ENCODE measurements around the gene WNT7B.

The WNT7B gene

DNA sequence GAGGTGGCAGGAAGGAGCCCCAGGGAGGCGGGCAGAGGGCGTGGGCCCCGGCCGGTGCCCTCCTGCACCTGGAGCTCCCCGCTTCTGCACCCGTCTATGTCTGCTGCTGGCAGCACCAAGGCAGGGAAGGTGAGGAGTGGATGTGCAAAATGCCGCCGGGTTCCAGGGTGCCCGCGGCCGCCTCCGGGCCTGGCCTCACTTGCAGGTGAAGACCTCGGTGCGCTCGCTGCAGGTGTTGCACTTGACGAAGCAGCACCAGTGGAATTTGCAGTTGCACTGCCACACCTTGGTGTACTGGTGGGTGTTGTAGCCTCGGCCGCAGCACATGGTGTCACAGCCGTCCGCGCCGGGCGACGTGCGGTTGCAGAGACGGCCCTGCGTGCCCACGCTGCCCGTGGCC, 54.3 kb downstream of the WNT7B start:
- DNase-seq: no peak

DNA sequence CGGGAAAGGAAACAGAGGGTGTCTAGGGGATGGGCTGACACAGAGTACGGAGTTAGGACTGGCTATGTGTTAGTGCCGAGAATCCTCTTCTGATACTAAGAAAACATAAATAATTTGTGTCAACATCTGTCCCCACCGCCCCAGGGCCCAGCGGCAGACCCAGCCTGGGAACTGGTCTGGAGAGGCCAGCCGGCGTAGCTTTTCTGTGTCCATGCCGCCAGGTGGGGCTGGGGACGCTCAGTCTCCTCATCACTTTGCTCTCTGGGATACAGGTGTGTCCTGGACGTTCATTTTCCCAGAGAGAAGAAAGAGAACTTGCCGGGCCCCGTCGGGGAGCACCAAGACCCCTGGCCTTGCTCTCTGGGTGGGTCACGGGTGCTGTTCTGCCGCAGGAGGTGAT, 54.7 kb downstream of the WNT7B start:
- DNase-seq: no peak

DNA sequence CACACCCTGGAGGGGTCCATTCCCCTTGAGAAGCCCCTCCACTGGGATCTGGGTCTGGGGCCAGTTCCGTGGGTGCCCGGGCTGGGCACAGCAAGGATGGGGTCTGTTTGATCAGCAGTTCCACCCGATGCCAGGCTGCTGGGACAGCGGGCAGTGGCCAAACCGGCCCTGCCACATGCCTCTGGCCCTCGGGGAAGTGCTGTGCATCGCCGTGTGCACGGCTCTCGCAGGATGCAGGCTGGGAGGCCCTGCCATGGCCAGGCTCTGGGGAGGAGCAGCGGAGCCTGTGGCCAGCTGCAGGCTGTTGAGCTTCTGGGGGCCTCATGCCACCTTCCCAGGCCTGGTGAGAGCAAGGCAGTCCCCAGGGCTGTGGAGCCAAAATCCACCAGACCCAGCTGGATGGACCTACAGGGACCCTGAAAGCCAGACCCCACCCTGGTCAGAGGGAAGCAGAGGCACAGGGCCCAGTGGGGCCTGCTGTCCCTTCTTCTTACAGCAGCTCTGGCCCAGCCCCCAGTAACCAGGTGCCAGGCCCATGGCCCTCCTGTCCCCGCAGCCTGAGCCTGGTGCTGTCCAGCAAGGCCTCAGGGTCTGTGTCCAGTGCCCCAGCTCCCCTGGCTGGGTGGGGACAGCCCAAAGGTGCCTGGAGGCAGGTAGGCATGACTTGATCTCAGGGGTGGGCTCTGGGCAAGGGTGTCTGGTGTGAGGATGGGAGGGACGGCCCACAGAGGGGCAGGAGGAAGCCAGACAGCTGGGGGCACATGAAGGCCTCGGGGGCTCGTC, 57.3 kb downstream of the WNT7B start:
- no peak for DNase-seq

DNA sequence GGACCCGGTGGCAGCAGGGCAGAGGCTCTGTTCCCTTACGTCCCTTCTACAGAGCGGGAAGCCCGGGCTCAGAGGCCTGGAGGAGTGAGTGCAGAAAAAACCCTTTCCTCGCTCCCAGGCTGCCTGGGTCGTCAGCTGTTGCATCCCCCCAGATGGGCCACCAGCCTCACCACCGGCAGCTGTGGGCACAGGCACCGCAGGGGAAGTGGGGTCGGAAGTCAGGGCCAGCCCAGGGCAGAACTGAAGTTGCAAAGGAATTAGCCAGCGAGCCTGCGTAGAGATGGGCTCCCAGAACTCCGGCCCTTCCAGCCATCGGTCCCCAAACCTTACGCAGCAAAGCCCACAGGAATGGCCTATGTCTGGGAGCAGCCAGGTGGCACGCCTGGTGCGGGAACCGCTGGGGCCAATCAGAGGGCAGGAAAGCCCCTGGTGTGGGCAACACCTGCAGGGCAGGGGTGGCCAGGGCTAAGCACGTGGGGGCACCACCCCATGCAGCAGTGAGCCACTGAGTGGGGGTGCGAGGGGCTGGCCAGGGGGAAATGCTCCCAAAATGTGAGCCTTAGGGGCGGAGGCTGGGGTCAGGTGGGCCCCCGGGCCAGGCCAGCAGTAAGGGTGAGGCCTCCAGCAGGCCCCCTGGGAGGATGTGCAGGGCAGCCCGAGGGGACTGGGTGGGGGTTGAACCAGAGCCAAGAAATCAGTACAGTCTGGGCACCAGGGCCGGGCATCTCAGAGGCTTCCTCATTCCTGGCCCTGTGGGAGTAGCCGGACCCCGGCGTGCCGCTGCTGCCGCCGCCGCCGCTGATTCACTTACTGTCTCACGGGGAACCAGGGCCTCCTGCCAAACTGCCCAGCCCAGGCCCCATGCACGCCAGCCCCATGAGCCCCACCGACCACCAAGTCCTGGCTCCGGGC, 58.2 kb downstream of the WNT7B start:
- no peak for DNase-seq

DNA sequence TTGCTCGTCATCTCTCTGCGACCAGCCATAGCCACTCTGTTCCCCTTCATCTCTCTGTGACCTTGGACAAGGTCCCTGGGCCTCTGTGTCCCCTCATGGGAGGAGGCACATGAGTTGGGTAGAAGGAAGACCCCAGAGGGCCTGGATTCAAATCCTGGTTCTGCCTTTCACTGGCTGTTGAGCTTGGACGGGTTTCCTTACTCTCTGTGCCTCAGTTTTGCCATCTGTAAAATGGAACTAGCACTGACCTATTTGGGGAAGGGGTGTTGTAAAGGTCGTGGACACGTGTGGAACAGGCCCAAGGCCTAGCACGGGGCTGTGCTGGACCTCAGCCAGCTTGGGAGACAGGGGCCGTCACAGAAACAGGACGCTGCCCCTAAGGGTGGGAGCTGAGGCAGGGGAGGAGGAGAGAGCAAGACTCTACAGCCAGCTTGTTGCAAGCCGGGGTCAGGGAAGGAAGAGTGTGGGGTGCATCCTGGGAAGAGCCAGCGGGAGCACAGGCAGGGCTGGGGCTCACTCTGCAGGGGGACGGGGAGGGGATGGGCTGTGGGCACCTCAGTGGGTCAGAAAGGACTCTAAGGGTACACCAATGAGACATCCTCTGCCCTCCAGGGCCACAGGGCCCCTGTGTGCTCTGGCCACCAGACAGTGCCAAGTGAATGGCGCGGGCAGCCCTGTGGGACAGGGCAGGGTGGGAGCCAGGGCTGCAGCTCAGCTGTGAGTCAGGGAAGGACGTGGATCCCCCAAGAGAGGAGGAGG, 59.1 kb downstream of the WNT7B start:
- no peak for DNase-seq

DNA sequence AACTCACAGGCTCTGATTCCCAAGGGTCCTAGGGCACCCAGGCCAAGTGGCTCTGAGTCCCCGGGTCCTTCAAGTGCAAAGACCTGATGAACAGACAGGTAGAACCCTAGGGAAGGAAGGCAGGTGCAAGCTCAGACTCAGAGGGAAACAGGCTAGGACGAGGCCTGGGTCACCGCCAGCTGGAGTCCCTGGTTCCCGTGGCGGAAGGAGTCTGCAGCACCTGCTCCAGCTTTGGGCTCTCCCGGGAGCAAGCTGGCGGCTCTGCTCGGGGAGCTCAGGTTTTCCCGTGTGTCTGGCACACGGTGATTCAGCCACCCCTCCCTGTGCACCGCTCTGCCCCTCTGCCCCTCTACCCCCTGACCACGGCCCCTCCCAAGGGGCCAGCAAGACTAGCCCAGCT, 59.8 kb downstream of the WNT7B start:
- no peak for DNase-seq

DNA sequence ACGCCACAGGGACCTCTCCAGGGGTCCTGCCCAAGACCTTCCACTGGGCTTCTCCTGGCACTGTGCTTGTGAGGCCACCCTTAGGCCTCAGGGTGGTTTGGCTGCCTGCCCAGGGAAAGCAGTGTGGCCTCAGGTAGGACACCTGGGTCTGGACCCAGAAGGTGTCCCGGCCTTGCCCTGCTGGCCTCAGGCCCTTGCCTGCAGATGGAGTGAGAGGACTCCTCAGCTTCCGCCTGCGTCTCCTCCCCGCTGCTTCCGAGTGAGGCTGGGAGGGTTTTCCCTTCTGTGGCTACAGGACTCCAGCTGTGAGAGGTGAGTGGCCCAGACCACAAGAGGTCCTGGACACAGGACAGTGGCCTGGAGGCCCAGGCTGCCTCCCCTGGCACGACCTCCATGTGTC, 60.4 kb downstream of the WNT7B start:
- no peak for DNase-seq

DNA sequence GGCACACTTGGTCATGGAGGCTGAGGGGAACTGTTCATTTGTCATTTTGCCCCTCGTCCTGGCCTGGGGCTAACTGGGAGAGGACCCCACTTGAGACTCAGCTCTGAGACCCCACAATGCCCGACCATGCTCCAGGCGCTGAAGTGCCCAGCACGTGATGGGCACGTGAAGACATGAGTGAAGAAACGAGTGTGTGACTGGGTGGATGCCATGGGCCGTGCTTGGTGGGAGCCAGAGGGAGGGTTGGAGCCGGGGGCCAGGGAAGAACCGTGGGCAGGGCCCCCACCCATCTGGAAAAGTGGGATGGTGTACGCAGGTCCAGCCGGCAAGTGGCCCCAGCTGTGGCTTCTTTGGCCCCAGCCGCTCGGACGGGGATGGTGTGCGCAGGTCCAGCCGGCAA, 61.1 kb downstream of the WNT7B start:
- no peak for DNase-seq

DNA sequence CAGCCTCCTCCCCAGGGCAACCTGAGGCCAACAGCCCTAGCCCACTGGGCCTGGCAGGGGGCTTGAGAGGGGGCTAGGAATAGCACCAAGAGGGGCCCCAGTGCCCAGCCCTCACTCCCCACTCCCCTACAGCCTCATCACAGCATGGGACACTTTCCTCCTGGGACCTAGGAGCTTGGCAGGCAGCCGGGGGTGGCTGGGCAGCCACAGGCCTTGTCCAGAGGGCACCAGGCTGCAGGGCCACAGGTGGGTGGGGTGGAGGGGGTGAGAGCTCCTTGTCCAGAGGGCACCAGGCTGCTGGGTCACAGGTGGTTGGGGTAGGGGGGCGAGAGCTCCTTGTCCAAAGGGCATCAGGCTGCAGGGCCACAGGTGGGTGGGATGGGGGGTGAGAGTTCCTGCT, 61.8 kb downstream of the WNT7B start:
- DNase-seq: no peak

DNA sequence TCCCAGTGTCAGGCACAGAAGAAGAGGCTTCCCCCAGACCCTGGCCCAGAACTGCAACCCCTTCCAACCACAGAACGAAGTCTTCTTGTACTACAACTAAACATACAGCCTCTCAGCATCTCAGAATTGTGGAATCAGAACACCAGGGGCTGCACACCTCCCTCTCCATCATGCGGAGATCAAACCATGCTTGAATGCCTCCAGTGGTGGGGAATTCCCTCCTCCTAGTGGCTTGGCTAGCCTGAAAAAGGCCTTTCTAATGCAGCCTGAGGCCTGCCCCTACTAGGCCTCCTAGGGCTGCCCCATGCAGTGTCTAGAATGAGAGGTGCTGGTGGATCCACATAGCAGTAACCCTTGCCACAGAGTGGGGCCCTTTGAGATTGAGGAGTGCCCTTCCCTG, 62.7 kb downstream of the WNT7B start:
- DNase-seq: no peak

DNA sequence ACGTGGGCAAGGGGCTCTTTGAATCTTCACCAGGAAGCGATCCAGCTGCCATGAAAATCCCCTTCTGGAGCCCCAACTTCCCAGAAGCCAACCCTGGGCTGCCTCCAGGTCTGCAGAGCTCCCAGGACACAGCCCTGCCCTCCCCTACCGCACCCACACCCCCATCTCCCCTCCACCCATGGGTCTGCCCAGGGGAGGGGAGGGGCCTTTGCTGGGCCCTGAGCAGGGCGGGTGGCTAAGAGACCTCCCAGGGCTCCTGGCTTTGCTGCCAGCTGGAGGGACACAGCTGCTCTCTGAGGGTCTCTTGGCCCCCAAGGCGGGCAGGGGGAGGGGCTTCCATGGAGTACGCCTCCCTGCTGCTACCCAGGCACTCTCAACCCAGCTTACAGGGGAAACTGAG, 64.1 kb downstream of the WNT7B start:
- DNase-seq: no peak

DNA sequence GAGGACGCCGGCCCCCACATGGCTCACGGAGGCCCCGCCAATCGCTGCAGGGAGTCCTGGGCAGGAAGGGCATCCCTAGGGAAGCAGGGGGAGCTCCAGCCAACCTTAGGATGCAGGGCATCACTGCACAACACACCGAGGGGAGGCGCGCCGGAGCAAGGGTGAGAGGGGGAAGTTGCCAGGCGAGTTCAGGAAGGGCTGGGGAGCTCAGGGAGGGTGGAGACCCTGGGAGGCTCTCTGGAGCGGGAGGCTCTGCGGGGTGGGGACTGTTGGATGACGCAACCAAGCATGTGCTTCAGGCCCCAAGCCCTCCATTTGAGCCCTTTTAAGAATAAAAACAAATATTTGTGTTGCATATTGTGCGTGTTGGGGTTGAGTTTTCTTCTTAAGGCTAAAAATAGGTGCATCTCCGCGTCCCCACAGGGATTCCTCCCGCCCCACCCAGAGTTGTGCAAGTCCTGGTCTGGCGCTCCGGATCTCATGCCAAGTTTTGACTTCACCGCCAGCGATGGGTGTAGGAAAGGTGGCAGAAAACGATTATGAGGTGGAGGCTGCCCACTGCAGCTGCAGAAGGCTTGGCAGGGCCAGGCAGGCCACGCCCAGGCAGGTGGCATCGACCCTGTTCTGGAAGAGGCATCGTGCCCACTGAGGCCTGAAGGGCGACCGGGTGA, 65.2 kb downstream of the WNT7B start:
- DNase-seq: no peak

DNA sequence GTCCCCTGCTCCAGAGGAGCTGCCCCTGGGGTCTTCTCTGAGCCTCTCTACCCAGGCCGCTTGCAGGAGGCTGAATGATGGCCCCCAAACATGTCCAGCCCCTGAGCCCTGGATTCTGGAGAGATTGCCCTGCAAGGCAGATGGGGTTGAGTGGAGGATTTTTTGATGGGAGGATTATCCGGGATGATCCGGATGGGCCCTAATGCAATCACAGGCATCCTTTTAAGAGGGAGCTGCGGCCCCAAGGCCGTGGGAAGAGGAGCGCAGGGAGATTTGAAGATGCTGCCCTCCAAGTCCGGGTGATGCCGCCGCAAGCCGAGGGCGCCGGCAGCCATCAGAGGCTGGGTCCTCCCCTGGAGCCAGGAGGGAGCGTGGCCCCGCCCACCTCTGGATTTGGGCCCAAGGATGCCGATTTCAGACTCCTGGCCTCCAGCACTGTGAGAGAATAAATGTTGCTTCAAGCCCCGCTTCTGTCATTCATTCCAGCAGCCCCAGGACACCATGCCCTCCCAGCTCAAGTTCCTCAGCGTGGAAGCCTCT, 66.0 kb downstream of the WNT7B start:
- DNase-seq: no peak

DNA sequence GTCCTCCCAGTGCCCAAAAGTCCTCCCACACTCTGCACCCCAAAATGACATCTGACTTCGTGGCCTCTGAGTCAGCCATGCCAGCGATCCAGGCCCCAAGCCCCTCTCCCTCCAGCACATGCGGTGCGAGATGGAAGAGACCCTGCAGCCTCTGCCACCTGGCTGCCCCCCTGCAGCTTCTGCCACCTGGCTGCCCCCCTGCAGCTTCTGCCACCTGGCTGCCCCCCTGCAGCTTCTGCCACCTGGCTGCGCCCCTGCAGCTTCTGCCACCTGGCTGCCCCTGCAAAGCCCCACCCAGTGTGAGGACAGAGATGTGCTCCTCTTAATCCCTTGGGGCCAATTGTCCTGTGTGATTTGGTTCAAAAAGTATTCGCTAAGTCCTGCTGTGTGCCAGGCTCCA, 68.0 kb downstream of the WNT7B start:
- no peak for DNase-seq

DNA sequence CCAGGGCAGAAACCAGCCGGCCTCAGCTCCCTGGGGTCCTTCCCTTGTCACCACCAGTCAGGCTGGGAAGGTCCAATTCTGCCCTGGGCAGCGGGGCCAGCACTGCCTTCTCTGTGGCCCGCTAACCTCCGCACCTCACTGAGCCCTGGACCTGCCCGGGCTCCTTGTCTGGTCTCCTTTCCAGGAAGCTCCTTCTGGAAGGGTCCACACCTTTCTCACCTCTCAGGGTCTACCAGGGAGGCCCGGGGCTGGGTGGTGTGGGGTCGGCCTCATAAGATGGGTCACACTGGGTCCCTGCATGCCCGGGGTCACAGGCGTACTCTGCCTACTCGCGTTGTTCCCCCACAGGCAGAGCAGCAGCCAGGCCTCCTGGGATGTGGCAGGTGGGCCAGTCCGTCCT, 69.0 kb downstream of the WNT7B start:
- DNase-seq: no peak

DNA sequence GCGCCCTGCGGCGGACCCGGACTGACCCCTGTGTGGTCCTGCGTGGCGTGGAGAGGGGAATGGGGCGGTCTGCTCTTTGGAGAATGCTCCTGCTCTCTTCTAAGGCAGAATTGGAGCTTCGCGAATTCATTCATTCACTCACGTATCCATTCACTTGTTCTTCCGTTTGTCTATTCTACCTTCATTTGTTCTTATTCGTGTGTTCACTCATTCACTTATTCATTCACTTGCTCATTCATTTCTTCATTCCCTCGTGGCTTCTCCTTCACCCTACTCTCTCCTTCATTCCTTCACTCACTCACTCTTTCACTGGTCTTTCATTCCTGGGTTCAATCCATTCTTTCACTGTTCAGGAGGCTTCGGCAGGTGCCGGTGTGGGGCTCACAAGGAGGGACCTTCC, 69.6 kb downstream of the WNT7B start:
- DNase-seq: no peak

DNA sequence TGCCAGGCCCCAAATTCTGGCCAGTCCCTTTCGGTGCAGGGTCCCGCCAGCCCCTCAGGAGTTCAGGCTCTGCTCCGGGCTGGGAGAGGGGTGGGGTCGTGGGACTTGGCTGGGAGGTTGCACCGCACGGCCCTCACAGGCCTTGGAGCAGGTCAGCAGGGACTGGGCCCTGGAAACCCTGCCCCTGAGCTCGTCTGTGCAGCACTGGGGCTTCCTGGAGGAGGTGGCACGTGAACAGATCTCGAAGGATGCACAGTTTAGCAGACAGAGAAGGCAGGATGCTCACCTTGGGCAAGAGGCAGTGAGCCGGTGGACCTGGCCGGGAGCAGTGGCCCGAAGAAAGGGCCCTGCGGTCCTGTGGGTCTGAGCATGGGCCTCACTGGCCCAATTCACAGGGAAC, 70.0 kb downstream of the WNT7B start:
- no peak for DNase-seq

DNA sequence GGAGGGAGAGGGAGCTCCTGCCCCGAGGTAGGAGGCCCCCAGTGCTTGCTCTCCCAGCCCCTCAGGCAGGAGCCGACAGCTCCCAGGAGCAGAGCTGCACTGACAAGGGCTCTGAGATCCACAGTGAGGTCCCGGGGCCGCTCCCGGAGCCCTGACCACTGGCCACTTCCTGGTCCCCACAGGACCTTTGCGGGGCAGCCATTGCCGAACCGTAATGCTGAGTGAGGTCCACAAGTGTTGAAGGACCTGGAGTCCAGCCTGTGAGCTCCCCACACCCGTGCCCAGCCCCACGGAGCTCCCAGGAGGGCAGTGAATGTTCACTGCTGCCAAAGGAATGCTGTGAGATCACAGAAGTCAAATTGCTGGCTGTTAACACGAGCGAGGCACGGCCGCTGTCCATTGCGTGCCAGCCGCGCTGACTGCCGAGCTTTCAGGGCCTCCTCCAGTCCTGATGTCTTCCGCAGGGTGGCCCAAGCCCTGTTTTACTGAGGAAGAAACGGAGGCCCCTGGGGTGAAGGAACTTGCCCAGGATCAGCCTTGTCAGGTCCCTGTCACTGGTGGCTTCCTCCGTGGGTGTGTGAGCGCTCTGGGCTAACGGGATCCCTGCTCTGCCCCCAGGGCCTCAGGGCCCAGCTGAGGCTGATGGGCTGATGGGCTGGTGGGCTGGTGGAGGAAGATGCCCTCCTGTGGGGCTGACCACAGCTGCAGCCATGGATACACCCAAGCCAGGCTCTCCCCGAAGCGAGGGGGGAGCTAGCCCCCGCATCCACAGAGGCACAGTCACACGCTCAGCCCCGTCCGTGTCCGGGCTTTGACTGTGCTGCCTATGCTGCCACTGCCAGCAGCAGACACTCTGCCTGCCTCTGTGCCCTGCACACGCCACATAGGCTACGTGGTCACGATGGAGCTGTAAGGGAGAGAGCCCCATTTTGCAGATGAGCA, 70.8 kb downstream of the WNT7B start:
- DNase-seq: no peak

DNA sequence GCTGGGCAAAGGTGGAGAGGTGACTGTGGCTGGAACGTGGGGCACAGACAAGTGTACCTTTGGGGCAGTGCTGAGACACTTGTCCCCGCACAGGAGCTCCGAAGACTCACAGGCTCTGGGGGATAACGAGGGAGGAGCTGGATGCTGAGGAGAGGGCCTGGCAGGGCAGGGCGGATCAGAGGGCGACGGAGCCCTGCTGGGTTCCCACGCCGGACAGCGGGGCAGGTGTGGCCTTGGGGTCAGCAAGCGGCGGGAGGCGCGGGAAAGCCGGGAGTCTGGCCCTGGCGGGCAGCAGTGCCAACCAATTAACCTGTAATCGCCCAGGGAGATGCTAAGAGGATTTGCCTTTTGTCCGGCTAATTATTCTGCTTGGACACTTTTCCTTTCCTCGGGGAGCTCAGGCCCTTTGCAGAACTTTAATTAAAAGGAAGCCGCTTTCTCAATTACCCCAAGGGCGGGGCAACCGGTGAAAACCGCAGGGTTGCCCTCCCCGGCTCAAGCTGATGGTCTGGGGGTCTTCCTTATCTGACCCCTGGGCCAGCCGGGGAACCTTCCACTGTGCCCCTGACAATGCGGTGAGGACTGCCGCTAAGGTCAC, 71.5 kb downstream of the WNT7B start:
- DNase-seq: no peak

DNA sequence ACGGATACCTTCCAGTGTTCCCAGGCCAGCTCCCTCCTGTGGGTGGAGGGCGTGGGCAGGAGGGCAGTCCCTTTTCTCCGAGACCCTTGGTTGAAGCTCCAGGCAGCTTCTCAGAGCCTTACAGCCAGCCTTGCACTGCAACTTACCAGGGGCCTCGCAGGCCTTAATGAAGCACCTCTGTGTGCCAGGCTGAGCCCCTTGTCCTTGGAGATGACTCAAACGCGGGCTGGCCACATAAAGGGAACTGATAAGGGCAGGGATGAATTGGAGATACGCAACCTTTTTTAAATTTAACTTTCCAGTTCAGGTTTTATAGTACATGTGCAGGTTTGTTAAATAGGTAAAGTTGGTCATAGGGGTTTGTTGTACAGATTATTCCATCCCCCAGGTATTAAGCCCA, 72.7 kb downstream of the WNT7B start:
- DNase-seq: no peak

Measured in CD4-positive, alpha-beta T cell treated with Interferon gamma for 1 hour (primary cell).